Measurements from ENCODE around the gene WDR18.

DNA sequence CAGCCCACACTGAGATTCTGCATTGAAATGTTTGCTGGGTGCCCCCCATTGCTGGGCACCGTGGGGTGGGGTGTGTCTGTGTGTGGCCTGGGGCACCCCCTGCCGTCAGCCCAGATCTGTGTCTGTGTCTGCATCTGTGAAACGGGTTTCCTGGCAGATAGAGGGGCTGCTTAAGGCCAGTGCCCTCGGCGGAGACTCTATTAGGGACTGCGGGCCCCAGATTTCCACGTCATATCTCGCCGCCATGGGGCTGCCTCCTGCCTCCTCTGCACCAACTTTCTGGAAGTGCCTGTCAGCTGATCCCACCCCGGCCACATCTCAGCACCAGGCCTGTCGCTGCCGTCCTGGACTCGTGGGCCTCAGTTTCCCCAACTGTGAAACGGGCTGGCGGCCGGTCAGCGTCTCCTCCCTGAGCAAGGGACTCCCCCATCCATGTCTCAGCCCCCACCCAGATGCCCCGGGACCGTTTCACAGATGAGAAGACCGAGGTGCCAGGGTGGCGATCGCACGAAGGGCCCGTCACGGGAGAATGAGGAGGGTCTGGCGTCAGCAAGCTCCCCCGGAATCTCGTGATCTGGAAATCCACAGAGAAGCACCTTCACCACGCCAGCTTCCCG is 36.9 kb upstream of the WDR18 start:
- TF ChIP-seq, protein P1, sequence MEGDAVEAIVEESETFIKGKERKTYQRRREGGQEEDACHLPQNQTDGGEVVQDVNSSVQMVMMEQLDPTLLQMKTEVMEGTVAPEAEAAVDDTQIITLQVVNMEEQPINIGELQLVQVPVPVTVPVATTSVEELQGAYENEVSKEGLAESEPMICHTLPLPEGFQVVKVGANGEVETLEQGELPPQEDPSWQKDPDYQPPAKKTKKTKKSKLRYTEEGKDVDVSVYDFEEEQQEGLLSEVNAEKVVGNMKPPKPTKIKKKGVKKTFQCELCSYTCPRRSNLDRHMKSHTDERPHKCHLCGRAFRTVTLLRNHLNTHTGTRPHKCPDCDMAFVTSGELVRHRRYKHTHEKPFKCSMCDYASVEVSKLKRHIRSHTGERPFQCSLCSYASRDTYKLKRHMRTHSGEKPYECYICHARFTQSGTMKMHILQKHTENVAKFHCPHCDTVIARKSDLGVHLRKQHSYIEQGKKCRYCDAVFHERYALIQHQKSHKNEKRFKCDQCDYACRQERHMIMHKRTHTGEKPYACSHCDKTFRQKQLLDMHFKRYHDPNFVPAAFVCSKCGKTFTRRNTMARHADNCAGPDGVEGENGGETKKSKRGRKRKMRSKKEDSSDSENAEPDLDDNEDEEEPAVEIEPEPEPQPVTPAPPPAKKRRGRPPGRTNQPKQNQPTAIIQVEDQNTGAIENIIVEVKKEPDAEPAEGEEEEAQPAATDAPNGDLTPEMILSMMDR (IDR thresholded peaks at IDR 0.05): no peak
- TF ChIP-seq POLR2A (IDR thresholded peaks at IDR 0.05) (no peak), POLR2AphosphoS5 (IDR thresholded peaks at IDR 0.05) (no peak)
